GM20000 (cell line): Measurements from ENCODE around the gene NPAS2.

Experiments used
- DNase-seq: peaks from one replicate; pipeline ENCODE4 v3.0.0; 2012; ENCODE audit warnings: low spot score
- CTCF ChIP-seq: IDR thresholded peaks from 2 replicates; pipeline ENCODE4 v1.5.1; 2012; ENCODE audit warnings: mild to moderate bottlenecking, control low read depth; ENCODE audit errors: extremely low read depth, missing control alignments

The NPAS2 gene

DNA sequence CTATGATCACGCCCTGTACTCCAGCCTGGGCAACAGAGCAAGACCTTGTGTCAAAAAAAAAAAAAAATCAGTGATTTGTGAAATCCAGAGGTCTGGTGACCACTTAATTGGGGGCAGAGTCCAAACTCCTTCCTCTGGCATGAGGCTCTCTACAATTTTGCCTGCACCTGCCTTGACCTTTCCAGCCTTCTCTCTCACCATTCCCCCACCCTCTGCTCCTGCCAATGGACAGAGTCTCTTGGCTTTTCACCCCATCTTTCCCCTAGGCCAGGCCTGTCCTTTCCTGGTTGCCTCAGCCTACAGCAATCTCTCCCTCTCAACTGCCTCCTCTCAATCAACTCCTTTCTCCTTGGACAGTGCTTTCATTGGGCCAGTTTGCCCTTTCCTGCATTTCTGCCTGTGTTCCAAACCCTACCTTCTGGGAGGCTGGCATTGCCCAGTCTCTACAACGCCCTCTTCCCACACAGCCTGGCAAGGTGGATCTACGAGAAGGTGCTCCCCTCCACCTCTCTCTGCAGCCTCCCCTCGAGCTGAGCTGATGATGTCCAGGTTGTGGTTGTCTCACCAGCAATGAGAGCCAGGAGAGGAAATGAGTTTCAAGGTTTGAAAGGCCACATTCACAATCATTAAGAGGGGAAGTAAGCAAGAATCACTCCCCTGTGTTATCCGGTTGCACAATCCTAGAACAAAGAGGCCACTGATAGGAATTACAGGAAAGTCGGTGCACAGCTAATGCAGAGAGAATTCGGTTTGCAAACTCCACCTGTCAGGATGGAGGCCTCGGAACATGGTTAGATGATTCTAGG, 39.5 kb upstream of the NPAS2 start:
- no peak for TF ChIP-seq CTCF
- DNase-seq: no peak

GRCh38 chr2:100781009-100781325, 39.0 kb upstream of the NPAS2 start:
- no peak for DNase-seq
- no peak for TF ChIP-seq CTCF

- TF ChIP-seq CTCF: no peak
- no peak for DNase-seq
Observed at GRCh38 chr2:100781523-100782379, 38.2 kb upstream of the NPAS2 start.

DNA sequence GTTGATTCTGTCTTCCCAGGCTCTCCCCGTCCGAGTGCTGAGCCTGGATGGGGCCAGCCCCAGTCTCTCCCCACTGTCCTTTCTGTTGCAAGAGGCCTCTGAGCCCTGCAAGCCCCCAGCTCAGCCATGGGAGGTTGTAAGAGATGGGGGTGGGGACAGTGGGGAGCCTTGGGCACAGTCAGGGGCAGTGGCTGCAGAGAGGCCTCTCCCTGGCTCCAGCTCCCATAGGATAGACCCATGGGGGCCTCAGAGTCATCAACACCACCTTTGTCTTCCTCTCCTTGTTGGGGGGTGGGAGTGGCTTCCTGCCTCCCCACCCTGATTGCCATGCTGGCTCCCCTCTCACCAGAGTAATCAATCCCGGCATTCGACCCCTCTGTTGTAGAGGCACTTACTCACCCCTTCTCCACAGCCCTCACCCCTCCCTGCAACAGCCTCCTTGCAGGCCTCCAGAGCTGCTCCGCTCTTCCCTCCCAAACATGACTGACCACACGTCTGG, 37.5 kb upstream of the NPAS2 start:
- DNase-seq: no peak

GRCh38 chr2:100783987-100784386, 36.0 kb upstream of the NPAS2 start:
- no peak for DNase-seq
- no peak for TF ChIP-seq CTCF

More for the DNA sequence above, 37.5 kb upstream of the NPAS2 start:
- TF ChIP-seq CTCF: no peak

DNA sequence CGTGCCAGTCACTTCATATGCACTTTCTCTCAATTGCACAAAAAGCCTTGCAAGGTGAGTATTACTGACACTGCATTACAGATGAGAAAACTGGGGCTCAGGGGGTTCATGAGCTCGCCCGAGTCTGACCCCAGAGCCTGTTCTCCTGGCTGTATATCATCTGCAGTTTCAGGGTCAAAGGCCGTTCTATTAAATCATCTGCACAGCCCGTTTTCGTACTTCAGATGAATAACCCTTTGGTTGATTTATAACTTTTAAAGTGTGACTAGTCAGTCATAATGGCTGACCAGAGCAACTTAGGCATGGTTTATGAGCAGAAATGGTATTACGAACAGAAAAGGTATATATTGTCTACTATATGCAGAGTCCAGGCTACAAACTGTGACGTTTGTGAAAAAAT, 35.3 kb upstream of the NPAS2 start:
- no peak for DNase-seq
- TF ChIP-seq CTCF: no peak

- TF ChIP-seq CTCF: no peak
- no peak for DNase-seq
Observed at GRCh38 chr2:100785626-100786296, 34.2 kb upstream of the NPAS2 start.
